HK-2 (cell line): ENCODE results near the gene GOLGA3.
"Not testable (repeated sequence)": the region's sequence is repeated elsewhere in the genome, so short reads cannot be mapped to it uniquely, and the experiment has no call there.

Experiments used
- DNase-seq: peaks from one replicate; pipeline ENCODE4 v3.0.0-alpha.2; 2018; ENCODE audit not compliant: unreplicated experiment

Gene GOLGA3

GRCh38 chr12:132828706-132829534 is at the start of gene GOLGA3:
GOLGA3 (minus strand) TSS chr12:132828869; CDS start chr12:132822128, 6,741 bp downstream.
- DNase-seq, result peak; percentile 90

DNA sequence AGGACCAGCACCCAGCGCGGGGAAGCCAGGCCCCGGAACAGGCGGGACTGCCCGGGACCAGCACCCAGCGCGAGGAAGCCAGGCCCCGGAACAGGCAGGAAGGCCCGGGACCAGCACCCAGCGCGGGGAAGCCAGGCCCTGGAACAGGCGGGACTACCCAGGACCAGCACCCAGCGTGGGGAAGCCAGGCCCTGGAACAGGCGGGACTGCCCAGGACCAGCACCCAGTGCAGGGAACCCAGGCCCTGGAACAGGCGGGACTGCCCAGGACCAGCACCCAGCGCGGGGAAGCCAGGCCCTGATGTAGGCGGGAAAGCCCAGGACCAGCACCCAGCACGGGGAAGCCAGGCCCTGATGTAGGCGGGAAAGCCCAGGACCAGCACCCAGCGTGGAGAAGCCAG is 46.0 kb upstream of the GOLGA3 start:
- not testable (repeated sequence) for DNase-seq

- no peak for DNase-seq
Measured at GRCh38 chr12:132874175-132874574, 45.5 kb upstream of the GOLGA3 start.

- no peak for DNase-seq
Measured at GRCh38 chr12:132873724-132874123, 45.1 kb upstream of the GOLGA3 start.

- no peak for DNase-seq
Measured at GRCh38 chr12:132872975-132873421, 44.3 kb upstream of the GOLGA3 start.

DNA sequence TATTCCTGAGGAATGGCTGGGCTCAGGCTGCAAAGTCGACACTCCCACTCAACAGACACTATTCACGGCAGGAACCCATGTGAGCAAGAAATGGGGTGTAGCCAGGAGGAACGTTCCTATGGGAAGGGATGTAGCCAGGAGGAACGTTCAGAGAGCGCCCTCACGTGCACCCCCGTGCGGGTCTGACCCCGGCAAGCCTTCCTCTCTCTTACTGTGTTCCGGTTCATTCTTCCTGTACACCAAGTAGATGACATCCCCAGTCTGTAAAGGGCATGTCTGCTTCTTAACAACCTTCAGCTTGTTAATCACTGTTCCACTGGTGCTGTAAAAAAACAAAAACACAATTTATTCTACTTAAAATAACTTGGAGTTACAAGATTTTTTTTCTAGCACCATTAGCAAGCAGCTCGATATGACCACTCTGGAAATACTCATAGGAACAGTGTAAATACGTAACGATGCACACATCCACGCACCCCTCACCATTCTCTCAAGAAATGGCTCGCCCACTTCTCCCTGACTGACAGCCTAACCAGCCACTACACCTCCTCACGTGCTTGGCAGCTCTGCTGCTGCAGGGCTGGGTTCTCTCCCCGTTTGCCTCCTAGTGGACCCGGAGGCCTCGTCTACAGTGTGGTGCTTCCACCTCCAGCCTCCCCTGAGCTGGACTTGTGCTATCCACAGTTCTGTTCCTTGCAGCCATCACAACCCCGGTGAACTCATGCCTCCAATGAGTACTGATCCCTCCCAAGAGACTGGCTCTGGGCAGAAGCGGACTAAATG is 43.6 kb upstream of the GOLGA3 start:
- no peak for DNase-seq

- no peak for DNase-seq
Measured at GRCh38 chr12:132869551-132869950, 40.9 kb upstream of the GOLGA3 start.

- DNase-seq, result no peak
Measured at GRCh38 chr12:132866251-132866828, 37.7 kb upstream of the GOLGA3 start.

DNA sequence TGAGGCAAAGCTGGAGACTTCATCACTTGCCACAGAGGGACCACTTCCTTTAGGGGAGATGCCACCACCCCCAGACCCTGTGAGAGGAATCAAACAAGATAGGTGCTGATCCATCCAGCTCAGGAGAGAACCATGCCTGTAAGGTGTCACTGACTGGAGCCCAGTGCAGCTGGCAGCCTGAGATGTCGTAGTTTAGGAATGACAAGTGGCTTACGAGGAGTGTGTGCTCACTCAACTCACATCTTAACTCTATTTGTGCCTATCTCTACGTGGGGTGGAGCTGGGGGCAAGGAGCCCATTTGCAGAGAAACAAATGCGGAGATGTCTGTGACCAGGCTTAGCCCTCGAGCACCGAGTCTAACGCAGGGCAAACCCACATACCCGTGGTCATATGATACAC is 32.9 kb upstream of the GOLGA3 start:
- DNase-seq, result no peak

- no peak for DNase-seq
Measured at GRCh38 chr12:132858718-132859266, 30.1 kb upstream of the GOLGA3 start.

DNA sequence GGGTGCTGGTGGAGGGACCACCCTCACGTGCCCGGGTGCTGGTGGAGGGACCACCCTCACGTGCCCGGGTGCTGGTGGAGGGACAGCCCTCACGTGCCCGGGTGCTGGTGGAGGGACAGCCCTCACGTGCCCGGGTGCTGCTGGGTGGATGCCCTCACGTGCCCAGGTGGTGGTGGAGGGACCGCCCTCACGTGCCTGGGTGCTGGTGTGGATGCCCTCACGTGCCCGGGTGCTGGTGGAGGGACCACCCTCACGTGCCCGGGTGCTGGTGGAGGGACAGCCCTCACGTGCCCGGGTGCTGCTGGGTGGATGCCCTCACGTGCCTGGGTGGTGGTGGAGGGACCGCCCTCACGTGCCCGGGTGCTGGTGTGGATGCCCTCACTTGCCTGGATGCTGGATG is 28.4 kb upstream of the GOLGA3 start:
- not testable (repeated sequence) for DNase-seq

- no peak for DNase-seq
Measured at GRCh38 chr12:132856581-132856980, 27.9 kb upstream of the GOLGA3 start.

DNA sequence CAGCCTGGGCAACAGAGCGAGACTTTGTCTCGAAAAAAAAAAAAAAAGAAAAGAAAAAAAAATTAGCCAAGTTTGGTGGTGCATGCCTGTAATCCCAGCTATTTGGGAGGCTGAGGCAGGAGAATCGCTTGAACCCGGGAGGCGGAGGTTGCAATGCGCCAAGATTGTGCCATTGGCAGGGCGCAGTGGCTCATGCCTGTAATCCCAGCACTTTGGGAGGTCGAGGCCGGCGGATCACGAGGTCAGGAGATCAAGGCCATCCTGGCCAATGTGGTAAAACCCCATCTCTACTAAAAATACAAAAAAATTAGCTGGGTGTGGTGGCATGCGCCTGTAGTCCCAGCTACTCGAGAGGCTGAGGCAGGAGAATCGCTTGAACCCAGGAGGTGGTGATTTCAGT is 26.5 kb upstream of the GOLGA3 start:
- DNase-seq, result not testable (repeated sequence)

GRCh38 chr12:132853285-132854092 is 24.8 kb upstream of the GOLGA3 start:
- DNase-seq, result no peak

GRCh38 chr12:132852496-132852895 is 23.8 kb upstream of the GOLGA3 start:
- DNase-seq, result no peak

- no peak for DNase-seq
Measured at GRCh38 chr12:132851465-132851864, 22.8 kb upstream of the GOLGA3 start.

GRCh38 chr12:132850291-132850690 is 21.6 kb upstream of the GOLGA3 start:
- DNase-seq, result no peak

DNA sequence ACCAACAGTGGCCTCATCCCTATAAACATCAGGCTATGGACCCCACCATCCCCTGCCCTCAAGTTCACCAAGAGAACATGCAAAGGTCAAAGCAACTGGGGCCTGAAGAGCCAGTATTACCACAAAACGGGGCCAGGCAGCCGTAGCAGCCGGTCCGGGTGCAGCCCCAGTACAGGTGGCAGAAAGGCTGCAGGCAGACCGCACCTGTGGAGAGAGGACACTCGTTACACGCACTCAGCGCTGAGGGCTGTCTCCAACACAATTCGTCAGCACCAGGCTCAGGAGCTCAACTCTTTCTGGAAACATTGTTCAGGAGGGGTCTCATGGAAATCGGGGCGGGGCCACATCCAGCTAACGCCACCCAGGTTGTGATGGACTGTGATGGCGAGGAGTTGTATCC is 19.9 kb upstream of the GOLGA3 start:
- DNase-seq, result no peak

DNA sequence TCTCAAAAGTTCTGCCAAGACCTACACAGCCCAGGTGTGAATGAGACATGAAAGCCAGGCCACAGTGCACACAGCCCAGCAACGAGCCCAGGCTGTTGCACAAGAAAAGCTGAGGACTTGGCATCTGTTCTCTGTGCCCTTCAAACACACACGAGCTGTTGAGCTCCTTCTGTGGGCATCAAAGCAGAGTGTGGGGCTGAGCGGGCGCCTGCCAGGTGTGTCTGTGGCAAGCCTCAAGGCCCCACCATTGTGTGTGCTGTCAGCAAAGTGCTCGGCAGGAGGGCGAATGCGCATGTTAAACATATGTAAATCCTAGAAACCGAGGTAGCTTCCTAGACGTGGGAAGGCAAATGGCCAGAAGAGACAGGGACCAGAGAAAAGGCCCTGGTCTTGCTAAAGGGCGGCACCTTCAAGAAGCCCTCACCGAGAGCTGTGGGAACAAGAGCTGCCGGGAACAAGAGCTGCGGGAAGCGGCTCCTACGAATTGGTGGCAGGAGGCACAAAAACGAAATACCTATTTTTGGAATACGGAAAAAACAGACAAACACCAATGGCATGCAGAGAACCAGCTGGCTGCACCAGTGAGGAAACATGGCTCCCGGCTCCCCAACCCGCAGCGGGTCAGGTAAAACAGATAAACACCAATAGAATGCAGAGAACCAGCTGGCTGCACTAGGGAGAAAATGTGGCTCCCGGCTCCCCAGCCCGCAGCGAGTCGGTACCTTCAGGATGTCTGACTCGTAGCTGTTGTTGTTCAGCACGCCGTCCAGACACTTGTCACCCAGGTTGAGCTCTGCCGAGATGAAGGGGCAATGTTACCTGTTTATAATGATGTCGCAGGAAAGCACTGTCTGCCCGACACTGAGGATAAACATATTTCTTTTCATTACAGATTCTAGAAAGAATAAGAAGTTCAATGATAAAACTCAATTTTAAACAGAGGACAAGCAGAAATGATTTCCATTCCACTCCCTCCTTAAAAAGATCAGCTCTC is 19.0 kb upstream of the GOLGA3 start:
- no peak for DNase-seq

- not testable (repeated sequence) for DNase-seq
Measured at GRCh38 chr12:132844681-132845080, 16.0 kb upstream of the GOLGA3 start.
